HUES6 (cell line): Measurements from ENCODE around the gene IL21R.
"Not testable (repeated sequence)": the region's sequence is repeated elsewhere in the genome, so short reads cannot be mapped to it uniquely, and the experiment has no call there.

ENCODE experiments used
- H3K27ac ChIP-seq: 2 replicates; pipeline ENCODE4 v1.7.0; 2013; ENCODE audit warnings: low read depth, mild to moderate bottlenecking, low read length, inconsistent platforms
- H3K27me3 ChIP-seq: 2 replicates; pipeline ENCODE4 v1.6.1; 2013; ENCODE audit warnings: low read length; ENCODE audit not compliant: control insufficient read depth, insufficient read depth
- H3K36me3 ChIP-seq: 2 replicates; pipeline ENCODE4 v1.6.1; 2013; ENCODE audit warnings: low read length; ENCODE audit not compliant: control insufficient read depth, insufficient read depth
- H3K4me1 ChIP-seq: 2 replicates; pipeline ENCODE4 v1.6.1; 2013; ENCODE audit warnings: low read length; ENCODE audit not compliant: control insufficient read depth, insufficient read depth
- H3K4me3 ChIP-seq: 2 replicates; pipeline ENCODE4 v1.5.1; 2013; ENCODE audit warnings: low read depth, low read length
- H3K9ac ChIP-seq: one replicate; pipeline ENCODE4 v1.6.1; 2013; ENCODE audit warnings: mild to moderate bottlenecking, low read length
- H3K9me3 ChIP-seq: 2 replicates; pipeline ENCODE4 v1.6.1; 2013; ENCODE audit warnings: low read depth, low read length; ENCODE audit not compliant: control insufficient read depth, insufficient read depth

The IL21R gene

GRCh38 chr16:27387724-27388123 lies 14.2 kb upstream of the IL21R start:
- H3K4me3 ChIP-seq = no peak overlapping the region
- H3K27ac ChIP-seq = no peak overlapping the region
- H3K9me3 ChIP-seq = 0 out of 2 replicates have a peak, but pooled peaks cover 2% of the 10 kb centered on the region
- H3K27me3 ChIP-seq = no peaks in the 10 kb centered on the region
- H3K36me3 ChIP-seq = no peaks in the 10 kb centered on the region
- no peak overlapping the region for H3K9ac ChIP-seq
- H3K4me1 ChIP-seq = no peaks in the 10 kb centered on the region

- no peak overlapping the region for H3K4me3 ChIP-seq
- no peak overlapping the region for H3K9ac ChIP-seq
- no peaks in the 10 kb centered on the region for H3K4me1 ChIP-seq
- H3K27ac ChIP-seq = no peak overlapping the region
- 0 out of 2 replicates have a peak, but pooled peaks cover 2% of the 10 kb centered on the region for H3K9me3 ChIP-seq
- no peaks in the 10 kb centered on the region for H3K36me3 ChIP-seq
- H3K27me3 ChIP-seq = no peaks in the 10 kb centered on the region
Observed at GRCh38 chr16:27389272-27389961, 12.6 kb upstream of the IL21R start.

- no peaks in the 10 kb centered on the region for H3K4me1 ChIP-seq
- H3K9me3 ChIP-seq = 0 out of 2 replicates have a peak, but pooled peaks cover 2% of the 10 kb centered on the region
- no peak overlapping the region for H3K4me3 ChIP-seq
- no peaks in the 10 kb centered on the region for H3K27me3 ChIP-seq
- no peak overlapping the region for H3K9ac ChIP-seq
- no peak overlapping the region for H3K27ac ChIP-seq
- H3K36me3 ChIP-seq = no peaks in the 10 kb centered on the region
Observed at GRCh38 chr16:27390151-27390550, 11.8 kb upstream of the IL21R start.

GRCh38 chr16:27392671-27393070 lies 9.3 kb upstream of the IL21R start:
- Histone ChIP-seq H3K27ac (no peak overlapping the region), H3K9ac (no peak overlapping the region), H3K4me1 (no peaks in the 10 kb centered on the region), H3K27me3 (no peaks in the 10 kb centered on the region), H3K4me3 (no peak overlapping the region), H3K9me3 (0 out of 2 replicates have a peak, but pooled peaks cover 2% of the 10 kb centered on the region), H3K36me3 (no peaks in the 10 kb centered on the region)

GRCh38 chr16:27394516-27394915 lies 7.5 kb upstream of the IL21R start:
- Histone ChIP-seq H3K36me3 (no peaks in the 10 kb centered on the region), H3K4me3 (no peak overlapping the region), H3K27me3 (no peaks in the 10 kb centered on the region), H3K4me1 (no peaks in the 10 kb centered on the region), H3K9ac (no peak overlapping the region), H3K9me3 (no peaks in the 10 kb centered on the region), H3K27ac (no peak overlapping the region)

- H3K27ac ChIP-seq, H3K27me3 ChIP-seq, H3K4me3 ChIP-seq: not testable (repeated sequence)
Observed at GRCh38 chr16:27398341-27398893, 3.6 kb upstream of the IL21R start.

GRCh38 chr16:27398894-27399853 lies 2.8 kb upstream of the IL21R start:
- no peaks in the 10 kb centered on the region for H3K9me3 ChIP-seq
- H3K4me1 ChIP-seq = no peaks in the 10 kb centered on the region; the same call in 1 of the 2 replicates
- H3K27me3 ChIP-seq = no peaks in the 10 kb centered on the region
- no peak overlapping the region for H3K9ac ChIP-seq
- H3K27ac ChIP-seq = no peak overlapping the region
- no peak overlapping the region for H3K4me3 ChIP-seq
- no peaks in the 10 kb centered on the region for H3K36me3 ChIP-seq

More at GRCh38 chr16:27398341-27398893, 3.6 kb upstream of the IL21R start:
- not testable (repeated sequence) for H3K36me3 ChIP-seq, H3K4me1 ChIP-seq, H3K9me3 ChIP-seq, H3K9ac ChIP-seq

- no peaks in the 10 kb centered on the region; the same call in 1 of the 2 replicates for H3K4me1 ChIP-seq
- H3K27me3 ChIP-seq = no peaks in the 10 kb centered on the region
- no peaks in the 10 kb centered on the region for H3K36me3 ChIP-seq
- no peak overlapping the region for H3K4me3 ChIP-seq
- H3K27ac ChIP-seq = no peak overlapping the region
- H3K9ac ChIP-seq = no peak overlapping the region
- no peaks in the 10 kb centered on the region for H3K9me3 ChIP-seq
Observed at GRCh38 chr16:27399969-27400368, 2.0 kb upstream of the IL21R start.

GRCh38 chr16:27400751-27401620 lies 988 bp upstream of the IL21R start:
- no peak overlapping the region for H3K4me3 ChIP-seq
- no peak overlapping the region for H3K27ac ChIP-seq
- no peaks in the 10 kb centered on the region for H3K27me3 ChIP-seq
- no peaks in the 10 kb centered on the region for H3K9me3 ChIP-seq
- H3K9ac ChIP-seq = no peak overlapping the region
- H3K4me1 ChIP-seq = peaks cover 2% of the 10 kb centered on the region; the same call in 1 of the 2 replicates
- H3K36me3 ChIP-seq = no peaks in the 10 kb centered on the region

GRCh38 chr16:27402569-27402963 lies 592 bp downstream of the IL21R start:
- H3K9ac ChIP-seq = no peak overlapping the region
- H3K27ac ChIP-seq = no peak overlapping the region
- no peaks in the 10 kb centered on the region for H3K36me3 ChIP-seq
- H3K4me1 ChIP-seq = peaks cover 6% of the 10 kb centered on the region; the same call in 1 of the 2 replicates
- H3K27me3 ChIP-seq = no peaks in the 10 kb centered on the region
- H3K4me3 ChIP-seq = no peak overlapping the region
- no peaks in the 10 kb centered on the region for H3K9me3 ChIP-seq
